GM23338 (cell line): ENCODE results near the gene TEKTIP1.

ENCODE experiments used
- CREB1 ChIP-seq: fragments of 250-450 bp; sonication (Bioruptor Pico); IDR thresholded peaks from 2 replicates; pipeline ENCODE4 v1.5.0; 2020; ENCODE audit warnings: low read depth, mild to moderate bottlenecking, moderate library complexity
- EZH2 ChIP-seq: fragments of 200-600 bp; sonication (generic); IDR thresholded peaks from one replicate; pipeline ENCODE4 v1.8.0; 2017; ENCODE audit warnings: antibody characterized with exemption, mild to moderate bottlenecking, low read depth; ENCODE audit not compliant: unreplicated experiment
- EZH2phosphoT487 ChIP-seq: fragments of 200-600 bp; sonication (generic); IDR thresholded peaks from one replicate; pipeline ENCODE4 v1.8.1; 2018; ENCODE audit warnings: antibody characterized with exemption; ENCODE audit not compliant: unreplicated experiment
- JUNB ChIP-seq: IDR thresholded peaks from one replicate; pipeline ENCODE4 v1.6.1; 2016; ENCODE audit warnings: antibody characterized with exemption; ENCODE audit not compliant: unreplicated experiment
- NANOG ChIP-seq: IDR thresholded peaks from 2 replicates; pipeline ENCODE4 v1.6.1; 2016; ENCODE audit warnings: antibody characterized with exemption, borderline replicate concordance
- POLR2AphosphoS5 ChIP-seq: IDR thresholded peaks from 2 replicates; pipeline ENCODE4 v1.6.1; 2016; ENCODE audit warnings: antibody characterized with exemption, low read depth
- STAT1 ChIP-seq: IDR thresholded peaks from one replicate; pipeline ENCODE4 v1.6.1; 2016; ENCODE audit warnings: antibody characterized with exemption; ENCODE audit not compliant: unreplicated experiment
- ZNF114 ChIP-seq: fragments of 250-450 bp; sonication (Bioruptor Pico); IDR thresholded peaks from 2 replicates; pipeline ENCODE4 v1.5.0; 2020; ENCODE audit warnings: mild to moderate bottlenecking, moderate library complexity
- ZNF331 ChIP-seq: fragments of 250-450 bp; sonication (Bioruptor Pico); IDR thresholded peaks from 2 replicates; pipeline ENCODE4 v1.5.0; 2020; ENCODE audit warnings: low read depth, mild to moderate bottlenecking, moderate library complexity
- TF ChIP-seq, protein P1 (sequence below), 2 experiments: fragments of 200-600 bp in 1 of 2; sonication (generic) in 1 of 2; conservative IDR thresholded peaks; 2 replicates each; pipeline versions ENCODE4 v1.5.1 to v1.6.1; 2016 to 2017; ENCODE audit warnings: antibody characterized with exemption in 2 of 2, low read depth in 2 of 2, mild to moderate bottlenecking in 2 of 2, moderate library complexity in 1 of 2
- TF ChIP-seq, protein P2 (sequence below): IDR thresholded peaks from one replicate; pipeline ENCODE4 v1.6.1; 2018; ENCODE audit warnings: antibody characterized with exemption; ENCODE audit not compliant: unreplicated experiment
- TF ChIP-seq, protein P3 (sequence below): IDR thresholded peaks from 2 replicates; pipeline ENCODE4 v1.6.1; 2016; ENCODE audit warnings: antibody characterized with exemption
- TF ChIP-seq, protein P4 (sequence below): fragments of 250-450 bp; sonication (Bioruptor Pico); IDR thresholded peaks from 2 replicates; pipeline ENCODE4 v1.5.0; 2020; ENCODE audit warnings: mild to moderate bottlenecking, moderate library complexity

DNA sequence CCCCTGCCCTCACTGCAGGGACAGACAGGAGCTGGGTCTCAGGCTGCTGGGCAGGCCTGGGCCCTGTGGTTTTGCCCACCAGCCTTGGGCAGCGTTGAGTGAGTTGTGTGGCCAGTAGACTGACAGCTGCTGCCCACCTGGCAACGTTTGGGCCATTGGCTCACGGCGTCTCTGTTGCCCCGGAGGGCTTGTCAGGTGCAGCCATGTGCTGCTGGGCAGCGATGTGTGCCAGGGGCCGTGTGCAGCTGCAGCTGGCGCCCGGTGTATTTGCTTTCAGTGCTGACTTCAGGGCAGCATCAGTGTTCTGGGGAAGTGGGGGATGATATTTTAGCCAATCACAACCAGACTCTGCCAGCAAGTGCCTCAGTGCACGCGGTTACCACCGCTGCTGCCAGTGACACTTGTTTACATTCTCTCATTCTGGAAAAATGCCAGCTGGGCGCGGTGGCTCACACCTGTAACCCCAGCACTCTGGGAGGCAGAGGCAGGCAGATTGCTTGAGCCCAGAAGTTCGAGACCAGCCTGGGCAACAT is 22.2 kb upstream of the TEKTIP1 start:
- TF ChIP-seq NANOG (no peak), EZH2phosphoT487 (no peak), POLR2AphosphoS5 (no peak), EZH2 (no peak), CREB1 (CRISPR knock-in tag) (no peak), ZNF331 (CRISPR knock-in tag) (no peak), JUNB (no peak), STAT1 (no peak), ZNF114 (CRISPR knock-in tag) (no peak)
- TF ChIP-seq, protein P1, sequence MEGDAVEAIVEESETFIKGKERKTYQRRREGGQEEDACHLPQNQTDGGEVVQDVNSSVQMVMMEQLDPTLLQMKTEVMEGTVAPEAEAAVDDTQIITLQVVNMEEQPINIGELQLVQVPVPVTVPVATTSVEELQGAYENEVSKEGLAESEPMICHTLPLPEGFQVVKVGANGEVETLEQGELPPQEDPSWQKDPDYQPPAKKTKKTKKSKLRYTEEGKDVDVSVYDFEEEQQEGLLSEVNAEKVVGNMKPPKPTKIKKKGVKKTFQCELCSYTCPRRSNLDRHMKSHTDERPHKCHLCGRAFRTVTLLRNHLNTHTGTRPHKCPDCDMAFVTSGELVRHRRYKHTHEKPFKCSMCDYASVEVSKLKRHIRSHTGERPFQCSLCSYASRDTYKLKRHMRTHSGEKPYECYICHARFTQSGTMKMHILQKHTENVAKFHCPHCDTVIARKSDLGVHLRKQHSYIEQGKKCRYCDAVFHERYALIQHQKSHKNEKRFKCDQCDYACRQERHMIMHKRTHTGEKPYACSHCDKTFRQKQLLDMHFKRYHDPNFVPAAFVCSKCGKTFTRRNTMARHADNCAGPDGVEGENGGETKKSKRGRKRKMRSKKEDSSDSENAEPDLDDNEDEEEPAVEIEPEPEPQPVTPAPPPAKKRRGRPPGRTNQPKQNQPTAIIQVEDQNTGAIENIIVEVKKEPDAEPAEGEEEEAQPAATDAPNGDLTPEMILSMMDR (conservative IDR thresholded peaks at IDR 0.05; ENCODE audit: low read depth in 2 of 2): no peak
- TF ChIP-seq, protein P2, sequence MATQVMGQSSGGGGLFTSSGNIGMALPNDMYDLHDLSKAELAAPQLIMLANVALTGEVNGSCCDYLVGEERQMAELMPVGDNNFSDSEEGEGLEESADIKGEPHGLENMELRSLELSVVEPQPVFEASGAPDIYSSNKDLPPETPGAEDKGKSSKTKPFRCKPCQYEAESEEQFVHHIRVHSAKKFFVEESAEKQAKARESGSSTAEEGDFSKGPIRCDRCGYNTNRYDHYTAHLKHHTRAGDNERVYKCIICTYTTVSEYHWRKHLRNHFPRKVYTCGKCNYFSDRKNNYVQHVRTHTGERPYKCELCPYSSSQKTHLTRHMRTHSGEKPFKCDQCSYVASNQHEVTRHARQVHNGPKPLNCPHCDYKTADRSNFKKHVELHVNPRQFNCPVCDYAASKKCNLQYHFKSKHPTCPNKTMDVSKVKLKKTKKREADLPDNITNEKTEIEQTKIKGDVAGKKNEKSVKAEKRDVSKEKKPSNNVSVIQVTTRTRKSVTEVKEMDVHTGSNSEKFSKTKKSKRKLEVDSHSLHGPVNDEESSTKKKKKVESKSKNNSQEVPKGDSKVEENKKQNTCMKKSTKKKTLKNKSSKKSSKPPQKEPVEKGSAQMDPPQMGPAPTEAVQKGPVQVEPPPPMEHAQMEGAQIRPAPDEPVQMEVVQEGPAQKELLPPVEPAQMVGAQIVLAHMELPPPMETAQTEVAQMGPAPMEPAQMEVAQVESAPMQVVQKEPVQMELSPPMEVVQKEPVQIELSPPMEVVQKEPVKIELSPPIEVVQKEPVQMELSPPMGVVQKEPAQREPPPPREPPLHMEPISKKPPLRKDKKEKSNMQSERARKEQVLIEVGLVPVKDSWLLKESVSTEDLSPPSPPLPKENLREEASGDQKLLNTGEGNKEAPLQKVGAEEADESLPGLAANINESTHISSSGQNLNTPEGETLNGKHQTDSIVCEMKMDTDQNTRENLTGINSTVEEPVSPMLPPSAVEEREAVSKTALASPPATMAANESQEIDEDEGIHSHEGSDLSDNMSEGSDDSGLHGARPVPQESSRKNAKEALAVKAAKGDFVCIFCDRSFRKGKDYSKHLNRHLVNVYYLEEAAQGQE: no peak
- TF ChIP-seq, protein P3, sequence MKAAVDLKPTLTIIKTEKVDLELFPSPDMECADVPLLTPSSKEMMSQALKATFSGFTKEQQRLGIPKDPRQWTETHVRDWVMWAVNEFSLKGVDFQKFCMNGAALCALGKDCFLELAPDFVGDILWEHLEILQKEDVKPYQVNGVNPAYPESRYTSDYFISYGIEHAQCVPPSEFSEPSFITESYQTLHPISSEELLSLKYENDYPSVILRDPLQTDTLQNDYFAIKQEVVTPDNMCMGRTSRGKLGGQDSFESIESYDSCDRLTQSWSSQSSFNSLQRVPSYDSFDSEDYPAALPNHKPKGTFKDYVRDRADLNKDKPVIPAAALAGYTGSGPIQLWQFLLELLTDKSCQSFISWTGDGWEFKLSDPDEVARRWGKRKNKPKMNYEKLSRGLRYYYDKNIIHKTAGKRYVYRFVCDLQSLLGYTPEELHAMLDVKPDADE: no peak
- TF ChIP-seq, protein P4, sequence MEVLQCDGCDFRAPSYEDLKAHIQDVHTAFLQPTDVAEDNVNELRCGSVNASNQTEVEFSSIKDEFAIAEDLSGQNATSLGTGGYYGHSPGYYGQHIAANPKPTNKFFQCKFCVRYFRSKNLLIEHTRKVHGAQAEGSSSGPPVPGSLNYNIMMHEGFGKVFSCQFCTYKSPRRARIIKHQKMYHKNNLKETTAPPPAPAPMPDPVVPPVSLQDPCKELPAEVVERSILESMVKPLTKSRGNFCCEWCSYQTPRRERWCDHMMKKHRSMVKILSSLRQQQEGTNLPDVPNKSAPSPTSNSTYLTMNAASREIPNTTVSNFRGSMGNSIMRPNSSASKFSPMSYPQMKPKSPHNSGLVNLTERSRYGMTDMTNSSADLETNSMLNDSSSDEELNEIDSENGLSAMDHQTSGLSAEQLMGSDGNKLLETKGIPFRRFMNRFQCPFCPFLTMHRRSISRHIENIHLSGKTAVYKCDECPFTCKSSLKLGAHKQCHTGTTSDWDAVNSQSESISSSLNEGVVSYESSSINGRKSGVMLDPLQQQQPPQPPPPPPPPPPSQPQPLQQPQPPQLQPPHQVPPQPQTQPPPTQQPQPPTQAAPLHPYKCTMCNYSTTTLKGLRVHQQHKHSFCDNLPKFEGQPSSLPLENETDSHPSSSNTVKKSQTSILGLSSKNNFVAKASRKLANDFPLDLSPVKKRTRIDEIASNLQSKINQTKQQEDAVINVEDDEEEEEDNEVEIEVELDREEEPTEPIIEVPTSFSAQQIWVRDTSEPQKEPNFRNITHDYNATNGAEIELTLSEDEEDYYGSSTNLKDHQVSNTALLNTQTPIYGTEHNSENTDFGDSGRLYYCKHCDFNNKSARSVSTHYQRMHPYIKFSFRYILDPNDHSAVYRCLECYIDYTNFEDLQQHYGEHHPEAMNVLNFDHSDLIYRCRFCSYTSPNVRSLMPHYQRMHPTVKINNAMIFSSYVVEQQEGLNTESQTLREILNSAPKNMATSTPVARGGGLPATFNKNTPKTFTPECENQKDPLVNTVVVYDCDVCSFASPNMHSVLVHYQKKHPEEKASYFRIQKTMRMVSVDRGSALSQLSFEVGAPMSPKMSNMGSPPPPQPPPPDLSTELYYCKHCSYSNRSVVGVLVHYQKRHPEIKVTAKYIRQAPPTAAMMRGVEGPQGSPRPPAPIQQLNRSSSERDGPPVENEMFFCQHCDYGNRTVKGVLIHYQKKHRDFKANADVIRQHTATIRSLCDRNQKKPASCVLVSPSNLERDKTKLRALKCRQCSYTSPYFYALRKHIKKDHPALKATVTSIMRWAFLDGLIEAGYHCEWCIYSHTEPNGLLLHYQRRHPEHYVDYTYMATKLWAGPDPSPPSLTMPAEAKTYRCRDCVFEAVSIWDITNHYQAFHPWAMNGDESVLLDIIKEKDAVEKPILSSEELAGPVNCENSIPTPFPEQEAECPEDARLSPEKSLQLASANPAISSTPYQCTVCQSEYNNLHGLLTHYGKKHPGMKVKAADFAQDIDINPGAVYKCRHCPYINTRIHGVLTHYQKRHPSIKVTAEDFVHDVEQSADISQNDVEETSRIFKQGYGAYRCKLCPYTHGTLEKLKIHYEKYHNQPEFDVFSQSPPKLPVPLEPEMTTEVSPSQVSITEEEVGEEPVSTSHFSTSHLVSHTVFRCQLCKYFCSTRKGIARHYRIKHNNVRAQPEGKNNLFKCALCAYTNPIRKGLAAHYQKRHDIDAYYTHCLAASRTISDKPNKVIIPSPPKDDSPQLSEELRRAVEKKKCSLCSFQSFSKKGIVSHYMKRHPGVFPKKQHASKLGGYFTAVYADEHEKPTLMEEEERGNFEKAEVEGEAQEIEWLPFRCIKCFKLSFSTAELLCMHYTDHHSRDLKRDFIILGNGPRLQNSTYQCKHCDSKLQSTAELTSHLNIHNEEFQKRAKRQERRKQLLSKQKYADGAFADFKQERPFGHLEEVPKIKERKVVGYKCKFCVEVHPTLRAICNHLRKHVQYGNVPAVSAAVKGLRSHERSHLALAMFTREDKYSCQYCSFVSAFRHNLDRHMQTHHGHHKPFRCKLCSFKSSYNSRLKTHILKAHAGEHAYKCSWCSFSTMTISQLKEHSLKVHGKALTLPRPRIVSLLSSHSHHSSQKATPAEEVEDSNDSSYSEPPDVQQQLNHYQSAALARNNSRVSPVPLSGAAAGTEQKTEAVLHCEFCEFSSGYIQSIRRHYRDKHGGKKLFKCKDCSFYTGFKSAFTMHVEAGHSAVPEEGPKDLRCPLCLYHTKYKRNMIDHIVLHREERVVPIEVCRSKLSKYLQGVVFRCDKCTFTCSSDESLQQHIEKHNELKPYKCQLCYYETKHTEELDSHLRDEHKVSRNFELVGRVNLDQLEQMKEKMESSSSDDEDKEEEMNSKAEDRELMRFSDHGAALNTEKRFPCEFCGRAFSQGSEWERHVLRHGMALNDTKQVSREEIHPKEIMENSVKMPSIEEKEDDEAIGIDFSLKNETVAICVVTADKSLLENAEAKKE: no peak
